Endothelial cell of umbilical vein (primary cell): Measurements from ENCODE around the gene TDRD7.

Source experiments
- CTCF ChIP-seq, 2 donors: IDR thresholded peaks; 1 replicate in 1 of 2; 2 replicates in 1 of 2; pipeline ENCODE4 v1.5.1; 2011; ENCODE audit warnings: low read length in 2 of 2, mild to moderate bottlenecking in 2 of 2, moderate library complexity in 2 of 2, control low read depth in 1 of 2, inconsistent platforms in 1 of 2, low read depth in 1 of 2; ENCODE audit not compliant: insufficient read depth in 1 of 2; ENCODE audit errors: extremely low read depth in 1 of 2
- EZH2 ChIP-seq: IDR thresholded peaks from 2 replicates; pipeline ENCODE4 v1.6.1; 2012; ENCODE audit warnings: borderline replicate concordance, low read depth, mild to moderate bottlenecking, moderate library complexity, low read length, inconsistent platforms; ENCODE audit not compliant: severe bottlenecking
- FOS ChIP-seq: IDR thresholded peaks from 2 replicates; pipeline ENCODE4 v1.6.1; 2011; ENCODE audit warnings: mild to moderate bottlenecking, low read length, moderate library complexity, borderline replicate concordance; ENCODE audit not compliant: insufficient read depth
- GATA2 ChIP-seq: IDR thresholded peaks from 2 replicates; pipeline ENCODE4 v1.7.0; 2011; ENCODE audit warnings: low read depth, mild to moderate bottlenecking, moderate library complexity, mixed read lengths, low read length; ENCODE audit not compliant: insufficient read length, insufficient read depth
- JUN ChIP-seq: IDR thresholded peaks from 2 replicates; pipeline ENCODE4 v1.6.1; 2011; ENCODE audit warnings: borderline replicate concordance, low read depth; ENCODE audit not compliant: insufficient read length, insufficient read depth
- POLR2A ChIP-seq: IDR thresholded peaks from 2 replicates; pipeline ENCODE4 v1.6.1; 2012; ENCODE audit warnings: low read depth, mild to moderate bottlenecking, control low read depth, low read length
- POLR2AphosphoS5 ChIP-seq: IDR thresholded peaks from 2 replicates; pipeline ENCODE4 v1.6.1; 2012; ENCODE audit warnings: low read depth, mild to moderate bottlenecking, control low read depth, low read length, moderate library complexity; ENCODE audit not compliant: insufficient read depth
- TF ChIP-seq, protein P1 (sequence below): IDR thresholded peaks from 2 replicates; pipeline ENCODE4 v1.6.1; 2011; ENCODE audit not compliant: insufficient read depth, insufficient read length

DNA sequence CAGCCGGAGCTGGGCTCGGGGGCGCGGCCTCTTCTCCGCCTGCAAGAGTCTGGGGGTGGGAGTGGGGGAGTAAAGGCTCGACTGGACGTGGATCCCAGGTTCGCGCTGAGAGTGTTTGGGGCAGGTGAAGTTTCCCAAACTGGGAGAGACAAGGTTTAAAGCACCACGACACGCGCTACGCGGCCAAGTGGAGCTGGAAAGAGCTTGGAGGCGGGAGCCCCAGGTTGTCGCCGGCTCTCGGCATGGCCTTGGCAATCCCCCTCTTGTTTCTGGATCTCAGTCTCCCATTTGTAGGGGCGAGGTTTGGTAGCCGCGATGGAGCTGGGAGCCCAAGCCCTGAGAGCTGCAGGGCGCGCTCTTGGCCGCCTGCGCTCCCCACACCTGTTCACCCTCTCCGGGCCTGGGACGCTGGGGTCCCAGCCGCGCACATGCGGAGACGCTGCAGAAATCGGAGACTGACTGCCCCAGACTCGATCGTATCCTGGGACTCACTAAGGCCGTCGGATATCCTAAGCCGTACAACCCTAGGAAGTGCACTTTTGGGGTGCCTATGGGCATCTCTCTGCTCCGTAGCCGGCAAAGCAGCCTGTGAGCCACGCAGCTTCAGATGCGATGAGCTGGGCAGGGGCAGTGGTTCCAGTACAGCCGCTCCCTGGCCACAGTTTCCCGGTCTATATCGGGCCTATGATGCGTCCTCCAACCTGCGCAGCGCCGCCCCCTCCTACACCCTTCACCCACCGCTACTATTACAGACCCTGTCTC, 90.5 kb downstream of the TDRD7 start:
- TF ChIP-seq CTCF (IDR thresholded peaks at IDR 0.05; ENCODE audit: extremely low read depth in 1 of 2, insufficient read depth in 1 of 2, low read depth in 1 of 2, low read length in 2 of 2) (no peak), JUN (no peak), POLR2A (no peak), POLR2AphosphoS5 (no peak), EZH2 (peak; percentile 96), FOS (no peak), GATA2 (no peak)
- TF ChIP-seq, protein P1, sequence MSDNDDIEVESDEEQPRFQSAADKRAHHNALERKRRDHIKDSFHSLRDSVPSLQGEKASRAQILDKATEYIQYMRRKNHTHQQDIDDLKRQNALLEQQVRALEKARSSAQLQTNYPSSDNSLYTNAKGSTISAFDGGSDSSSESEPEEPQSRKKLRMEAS = no peak
